Esophagus squamous epithelium (tissue), 4 donors: Measurements from ENCODE around the gene JAK3.

ENCODE experiments used
- POLR2A ChIP-seq, 4 donors: fragments of 450-650 bp; IDR thresholded peaks; one replicate each; pipeline ENCODE4 v1.6.1; 2017; ENCODE audit warnings: antibody characterized with exemption in 4 of 4, mild to moderate bottlenecking in 4 of 4, moderate library complexity in 3 of 4
- TF ChIP-seq, protein P1 (sequence below), 6 experiments: fragments of 450-650 bp in 4 of 6; fragments of 200-600 bp in 2 of 6; sonication (generic) in 2 of 6; IDR thresholded peaks; one replicate each; pipeline ENCODE4 v1.5.1; 2016 to 2019; ENCODE audit warnings: antibody characterized with exemption in 6 of 6, mild to moderate bottlenecking in 4 of 6, moderate library complexity in 4 of 6

DNA sequence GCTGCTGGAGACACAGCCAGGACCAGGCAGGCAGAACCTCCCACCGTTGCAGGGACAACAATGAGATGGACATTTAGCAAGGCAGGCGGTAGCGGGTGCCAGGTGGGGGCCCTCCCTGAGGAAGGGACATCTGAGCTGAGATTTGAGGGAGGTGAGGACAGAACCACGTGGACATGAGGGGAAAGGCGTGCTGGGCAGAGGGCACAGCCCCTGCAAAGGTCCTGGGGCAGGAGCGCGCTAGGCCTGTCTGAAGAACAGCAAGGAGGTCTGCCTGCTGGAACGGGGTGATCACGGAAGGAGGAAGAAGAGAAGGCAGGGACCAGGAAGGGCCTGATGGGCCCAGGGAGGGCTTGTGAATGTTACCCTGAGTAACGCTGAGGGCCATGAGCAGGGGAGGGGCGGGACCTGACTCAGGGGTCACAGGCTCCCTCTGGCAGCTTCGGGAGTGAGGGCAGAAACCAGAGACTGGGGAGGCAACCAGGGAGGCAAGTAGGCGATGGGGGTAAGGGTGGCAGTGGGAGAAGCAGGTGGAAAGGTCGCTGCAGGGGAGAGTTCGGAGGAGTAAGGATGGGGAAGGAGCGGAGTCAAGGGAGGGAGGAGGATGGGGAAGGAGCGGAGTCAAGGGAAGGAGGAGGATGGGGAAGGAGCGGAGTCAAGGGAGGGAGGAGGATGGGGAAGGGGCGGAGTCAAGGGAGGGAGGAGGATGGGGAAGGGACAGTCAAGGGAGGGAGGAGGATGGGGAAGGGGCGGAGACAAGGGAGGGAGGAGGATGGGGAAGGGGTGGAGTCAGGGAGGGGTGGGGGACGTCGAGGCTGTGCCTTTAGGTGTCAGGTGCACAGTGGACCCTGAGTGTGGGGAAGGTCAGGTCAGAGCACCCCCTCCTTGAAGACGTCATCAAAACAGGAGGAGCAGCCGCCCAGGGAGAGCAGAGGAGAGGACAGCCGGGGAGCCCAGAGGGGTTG lies 68.5 kb downstream of the JAK3 start:
- TF ChIP-seq, protein P1, sequence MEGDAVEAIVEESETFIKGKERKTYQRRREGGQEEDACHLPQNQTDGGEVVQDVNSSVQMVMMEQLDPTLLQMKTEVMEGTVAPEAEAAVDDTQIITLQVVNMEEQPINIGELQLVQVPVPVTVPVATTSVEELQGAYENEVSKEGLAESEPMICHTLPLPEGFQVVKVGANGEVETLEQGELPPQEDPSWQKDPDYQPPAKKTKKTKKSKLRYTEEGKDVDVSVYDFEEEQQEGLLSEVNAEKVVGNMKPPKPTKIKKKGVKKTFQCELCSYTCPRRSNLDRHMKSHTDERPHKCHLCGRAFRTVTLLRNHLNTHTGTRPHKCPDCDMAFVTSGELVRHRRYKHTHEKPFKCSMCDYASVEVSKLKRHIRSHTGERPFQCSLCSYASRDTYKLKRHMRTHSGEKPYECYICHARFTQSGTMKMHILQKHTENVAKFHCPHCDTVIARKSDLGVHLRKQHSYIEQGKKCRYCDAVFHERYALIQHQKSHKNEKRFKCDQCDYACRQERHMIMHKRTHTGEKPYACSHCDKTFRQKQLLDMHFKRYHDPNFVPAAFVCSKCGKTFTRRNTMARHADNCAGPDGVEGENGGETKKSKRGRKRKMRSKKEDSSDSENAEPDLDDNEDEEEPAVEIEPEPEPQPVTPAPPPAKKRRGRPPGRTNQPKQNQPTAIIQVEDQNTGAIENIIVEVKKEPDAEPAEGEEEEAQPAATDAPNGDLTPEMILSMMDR (IDR thresholded peaks at IDR 0.05), result no peak
- TF ChIP-seq POLR2A (IDR thresholded peaks at IDR 0.05), result no peak
